Naive B cell (primary cell): ENCODE data around the gene FGF8. TPM values are rescaled to one million over a fixed set of nuclear protein-coding genes. Genes with fewer than 3 reads are reported as not detected.

Experiments used
- ATAC-seq, 2 donors: fragments of 150-1000 bp; cut with Tn5 transposase; 2 replicates each; pipeline ENCODE4 v1.10.0; 2021; ENCODE audit warnings: low read depth in 2 of 2, mild to moderate bottlenecking in 2 of 2, moderate library complexity in 2 of 2
- DNase-seq: peaks from one replicate; pipeline ENCODE4 v3.0.0; 2022
- H3K27ac Mint-ChIP-seq, 6 donors: one replicate each; pipeline ENCODE4 v1.8.0; 2020 to 2022; ENCODE audit warnings: mild to moderate bottlenecking in 6 of 6, mixed read lengths in 6 of 6, moderate library complexity in 5 of 6, inconsistent platforms in 2 of 6
- H3K27me3 Mint-ChIP-seq, 3 donors: one replicate each; pipeline ENCODE4 v1.8.0; 2021 to 2022; ENCODE audit warnings: mixed read lengths in 3 of 3, mild to moderate bottlenecking in 1 of 3
- H3K36me3 Mint-ChIP-seq, 2 donors: one replicate each; pipeline ENCODE4 v1.8.0; 2020 to 2022; ENCODE audit warnings: mixed read lengths in 2 of 2, inconsistent platforms in 1 of 2, mild to moderate bottlenecking in 1 of 2
- H3K4me1 Mint-ChIP-seq, 3 donors: one replicate each; pipeline ENCODE4 v1.8.0; 2020 to 2022; ENCODE audit warnings: mixed read lengths in 3 of 3, inconsistent platforms in 1 of 3, mild to moderate bottlenecking in 1 of 3, moderate library complexity in 1 of 3
- H3K4me3 Mint-ChIP-seq, 8 donors: one replicate each; pipeline ENCODE4 v1.8.0; 2020 to 2022; ENCODE audit warnings: mild to moderate bottlenecking in 8 of 8, mixed read lengths in 8 of 8, moderate library complexity in 8 of 8, inconsistent platforms in 2 of 8
- H3K9me3 Mint-ChIP-seq, 7 donors: one replicate each; pipeline ENCODE4 v1.8.0; 2020 to 2022; ENCODE audit warnings: mixed read lengths in 7 of 7, mild to moderate bottlenecking in 5 of 7, inconsistent platforms in 2 of 7, moderate library complexity in 1 of 7
- polyA plus RNA-seq, 6 donors: library from polyadenylated mRNA; unstranded; fragments of 300-500 nt; fragmentation: Illumina TruSeq; gene quantifications; one replicate each; pipeline ENCODE4 v1.2.3, GENCODE V29; 2021; ENCODE audit warnings: low read depth in 6 of 6

Gene FGF8
- polyA plus RNA-seq: not detected

GRCh38 chr10:101775273-101776160 is at the start of gene FGF8:
FGF8 (minus strand) TSS chr10:101776114; CDS start chr10:101775900, 214 bp downstream.
- Mint-ChIP-seq H3K4me1 (peaks cover 36 to 56% (median 43%) of the 10 kb centered on the region in 3 donors), H3K27me3 (peaks cover 49 to 75% (median 74%) of the 10 kb centered on the region in 3 donors), H3K9me3 (no peaks in the 10 kb centered on the region), H3K36me3 (no peaks in the 10 kb centered on the region), H3K4me3 (peak within 1 kb of the TSS; percentile 35 to 90 (median 78)), H3K27ac (peak within 1 kb of the TSS in 3 of 6 donors; percentile 52 to 72 (median 69))
- no peak for ATAC-seq
- no peak for DNase-seq

- Mint-ChIP-seq H3K4me3 (peak overlapping the region in 1 of 8 donors; percentile 30), H3K27ac (no peak overlapping the region), H3K36me3 (peaks cover 0 to 16% of the 10 kb centered on the region in 2 donors), H3K9me3 (no peaks in the 10 kb centered on the region), H3K27me3 (no peaks in the 10 kb centered on the region), H3K4me1 (peaks cover 1 to 18% (median 5%) of the 10 kb centered on the region in 3 donors)
- DNase-seq (no peak), ATAC-seq (no peak)
These were observed 48.8 kb upstream of the FGF8 start for GRCh38 chr10:101824736-101825135.

GRCh38 chr10:101818872-101819633 is 43.1 kb upstream of the FGF8 start:
- Mint-ChIP-seq H3K4me1 (peaks cover 31 to 39% (median 35%) of the 10 kb centered on the region in 3 donors), H3K9me3 (peaks cover 0 to 2% (median 0%) of the 10 kb centered on the region in 7 donors), H3K27ac (peak overlapping the region; percentile 97 to 99 (median 98)), H3K4me3 (peak overlapping the region; percentile 95 to 100 (median 98)), H3K27me3 (no peaks in the 10 kb centered on the region), H3K36me3 (peaks cover 5 to 9% of the 10 kb centered on the region in 2 donors)
- ATAC-seq (peak; percentile 4 to 5), DNase-seq (no peak)

GRCh38 chr10:101818119-101818871 is 42.4 kb upstream of the FGF8 start, which contains the start of gene OGA:
OGA (minus strand) TSS chr10:101818444; CDS start chr10:101818022, 422 bp downstream.
- Mint-ChIP-seq H3K9me3 (peaks cover 0 to 2% (median 0%) of the 10 kb centered on the region in 7 donors), H3K4me1 (peaks cover 38 to 47% (median 39%) of the 10 kb centered on the region in 3 donors), H3K27me3 (no peaks in the 10 kb centered on the region), H3K4me3 (peak within 1 kb of the TSS; percentile 95 to 100 (median 98)), H3K36me3 (peaks cover 5 to 9% of the 10 kb centered on the region in 2 donors), H3K27ac (peak within 1 kb of the TSS; percentile 97 to 99 (median 98))
- ATAC-seq (peak; percentile 90), DNase-seq (peak; percentile 98)

- peaks cover 38 to 53% (median 46%) of the 10 kb centered on the region in 3 donors for H3K4me1 Mint-ChIP-seq
- peak overlapping the region; percentile 95 to 100 (median 98) for H3K4me3 Mint-ChIP-seq
- DNase-seq (no peak), ATAC-seq (peak; percentile 0 to 1)
- no peaks in the 10 kb centered on the region for H3K27me3 Mint-ChIP-seq
- peaks cover 2 to 9% of the 10 kb centered on the region in 2 donors for H3K36me3 Mint-ChIP-seq
- H3K27ac Mint-ChIP-seq: peak overlapping the region; percentile 88 to 99 (median 97)
- H3K9me3 Mint-ChIP-seq: peaks cover 0 to 2% (median 0%) of the 10 kb centered on the region in 7 donors
These were observed 41.6 kb upstream of the FGF8 start for GRCh38 chr10:101817337-101818118.

- Mint-ChIP-seq H3K27ac (peak overlapping the region in 5 of 6 donors; percentile 88 to 97 (median 95)), H3K9me3 (peaks cover 0 to 2% (median 0%) of the 10 kb centered on the region in 7 donors), H3K27me3 (no peaks in the 10 kb centered on the region), H3K4me1 (peaks cover 38 to 53% (median 48%) of the 10 kb centered on the region in 3 donors), H3K4me3 (peak overlapping the region; percentile 95 to 100 (median 98)), H3K36me3 (peaks cover 0 to 9% of the 10 kb centered on the region in 2 donors)
- no peak for DNase-seq
- ATAC-seq: no peak
These were observed 41.0 kb upstream of the FGF8 start for GRCh38 chr10:101816913-101817336.

- peaks cover 0 to 9% of the 10 kb centered on the region in 2 donors for H3K36me3 Mint-ChIP-seq
- peak overlapping the region; percentile 31 to 97 (median 96) for H3K27ac Mint-ChIP-seq
- H3K9me3 Mint-ChIP-seq: peaks cover 0 to 2% (median 0%) of the 10 kb centered on the region in 7 donors
- no peak for DNase-seq
- no peak for ATAC-seq
- H3K4me1 Mint-ChIP-seq: peaks cover 38 to 51% (median 48%) of the 10 kb centered on the region in 3 donors
- no peaks in the 10 kb centered on the region for H3K27me3 Mint-ChIP-seq
- H3K4me3 Mint-ChIP-seq: peak overlapping the region; percentile 95 to 100 (median 98)
These were observed 40.5 kb upstream of the FGF8 start for GRCh38 chr10:101816376-101816775.

GRCh38 chr10:101814466-101815071 is 38.7 kb upstream of the FGF8 start:
- H3K36me3 Mint-ChIP-seq: peaks cover 0 to 9% of the 10 kb centered on the region in 2 donors
- H3K27me3 Mint-ChIP-seq: no peaks in the 10 kb centered on the region
- H3K4me1 Mint-ChIP-seq: peaks cover 35 to 57% (median 54%) of the 10 kb centered on the region in 3 donors

GRCh38 chr10:101812606-101813005 is 36.7 kb upstream of the FGF8 start:
- DNase-seq: no peak
- H3K4me3 Mint-ChIP-seq: peak overlapping the region in 4 of 8 donors; percentile 22 to 86 (median 58)
- ATAC-seq: peak; percentile 20 to 21
- no peaks in the 10 kb centered on the region for H3K9me3 Mint-ChIP-seq
- no peaks in the 10 kb centered on the region for H3K27me3 Mint-ChIP-seq
- peaks cover 23 to 51% (median 46%) of the 10 kb centered on the region in 3 donors for H3K4me1 Mint-ChIP-seq
- peaks cover 2 to 3% of the 10 kb centered on the region in 2 donors for H3K36me3 Mint-ChIP-seq
- peak overlapping the region in 4 of 6 donors; percentile 42 to 97 (median 90) for H3K27ac Mint-ChIP-seq

More at GRCh38 chr10:101814466-101815071, 38.7 kb upstream of the FGF8 start:
- Mint-ChIP-seq H3K9me3 (peaks cover 0 to 2% (median 0%) of the 10 kb centered on the region in 7 donors), H3K27ac (peak overlapping the region; percentile 91 to 97 (median 96)), H3K4me3 (peak overlapping the region; percentile 95 to 100 (median 98))
- ATAC-seq (peak; percentile 7 to 26), DNase-seq (peak; percentile 36)

- ATAC-seq: no peak
- Mint-ChIP-seq H3K4me1 (peaks cover 8 to 18% (median 16%) of the 10 kb centered on the region in 3 donors), H3K4me3 (no peak overlapping the region), H3K27ac (peak overlapping the region in 1 of 6 donors; percentile 56), H3K27me3 (no peaks in the 10 kb centered on the region), H3K9me3 (no peaks in the 10 kb centered on the region), H3K36me3 (peaks cover 9 to 17% of the 10 kb centered on the region in 2 donors)
- DNase-seq: no peak
These were observed 31.2 kb upstream of the FGF8 start for GRCh38 chr10:101807158-101807557.

GRCh38 chr10:101803511-101803910 is 27.6 kb upstream of the FGF8 start:
- no peak for DNase-seq
- no peak overlapping the region for H3K4me3 Mint-ChIP-seq
- no peak for ATAC-seq
- no peaks in the 10 kb centered on the region for H3K27me3 Mint-ChIP-seq
- H3K4me1 Mint-ChIP-seq: peaks cover 12 to 22% (median 13%) of the 10 kb centered on the region in 3 donors
- H3K36me3 Mint-ChIP-seq: peaks cover 9 to 22% of the 10 kb centered on the region in 2 donors
- no peak overlapping the region for H3K27ac Mint-ChIP-seq
- no peaks in the 10 kb centered on the region for H3K9me3 Mint-ChIP-seq
